HG02938 (cell line): ENCODE measurements around the gene GFI1B.

Source experiments
- ATAC-seq: cut with Tn5 transposase; IDR thresholded peaks from one replicate; pipeline ENCODE4 v1.9.1; 2021; ENCODE audit warnings: mild to moderate bottlenecking, moderate library complexity; ENCODE audit not compliant: unreplicated experiment

Gene GFI1B

DNA sequence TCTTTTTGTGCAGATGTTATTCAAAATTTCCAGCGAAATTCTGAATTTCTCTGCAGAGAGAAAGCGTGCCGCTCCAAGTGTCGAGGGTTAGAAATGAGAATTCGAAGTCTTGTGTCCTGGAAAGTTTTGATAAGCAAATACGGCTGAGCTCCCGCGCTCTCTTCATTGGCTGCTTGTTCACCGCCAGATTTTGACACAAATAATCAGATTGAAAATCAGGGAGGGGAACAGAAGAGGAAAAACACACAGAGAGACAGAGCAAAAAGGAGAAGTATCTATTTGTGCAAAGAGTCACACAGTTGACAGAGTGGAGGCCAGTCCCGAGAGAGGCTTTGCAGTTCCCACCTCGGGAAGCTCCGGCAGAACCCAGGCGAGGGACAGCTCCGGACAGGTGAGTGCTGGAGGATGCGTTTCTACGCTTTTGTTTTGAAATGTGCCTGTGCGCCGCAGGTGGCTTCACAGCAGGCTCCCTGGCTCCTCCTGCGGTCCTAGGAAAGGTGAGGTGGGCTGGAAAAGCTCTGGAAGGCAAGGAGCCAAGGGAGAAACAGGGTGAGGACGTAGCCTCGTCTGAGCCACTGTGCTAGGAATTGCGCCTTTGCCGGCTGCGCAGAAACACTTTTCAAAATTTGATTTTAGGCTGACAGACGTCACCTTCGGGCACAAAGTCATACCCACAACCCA lies at the start of gene GFI1B:
Gene GFI1B (plus strand): TSS at position 244 of the 681 bp plus-strand sequence. CDS start 7,985 bp downstream, outside the sequence.
- no peak for ATAC-seq

- ATAC-seq = no peak
Observed at GRCh38 chr9:132931178-132931735, 47.2 kb upstream of the GFI1B start.

GRCh38 chr9:132935026-132935425 lies 43.5 kb upstream of the GFI1B start:
- no peak for ATAC-seq

DNA sequence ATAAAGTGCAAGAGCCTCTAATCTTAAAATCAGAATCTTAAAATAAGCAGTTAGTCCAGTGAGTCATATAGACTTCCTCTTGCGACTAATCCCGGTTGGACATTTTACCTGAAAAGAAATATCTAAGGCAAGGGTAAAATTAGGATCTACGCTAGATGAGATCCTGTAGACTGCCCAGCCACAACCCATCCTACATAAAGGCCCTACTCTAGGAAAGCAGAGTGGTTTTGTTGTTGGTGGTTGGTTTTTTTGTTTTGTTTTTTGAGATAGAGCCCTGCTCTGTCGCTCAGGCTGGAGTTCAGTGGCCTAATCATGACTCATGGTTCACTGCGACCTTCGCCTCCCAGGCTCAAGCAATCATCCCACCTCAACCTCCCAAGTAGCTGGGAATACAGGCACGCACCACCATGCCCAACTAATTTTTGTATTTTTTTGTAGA lies 41.0 kb upstream of the GFI1B start:
- ATAC-seq = no peak

DNA sequence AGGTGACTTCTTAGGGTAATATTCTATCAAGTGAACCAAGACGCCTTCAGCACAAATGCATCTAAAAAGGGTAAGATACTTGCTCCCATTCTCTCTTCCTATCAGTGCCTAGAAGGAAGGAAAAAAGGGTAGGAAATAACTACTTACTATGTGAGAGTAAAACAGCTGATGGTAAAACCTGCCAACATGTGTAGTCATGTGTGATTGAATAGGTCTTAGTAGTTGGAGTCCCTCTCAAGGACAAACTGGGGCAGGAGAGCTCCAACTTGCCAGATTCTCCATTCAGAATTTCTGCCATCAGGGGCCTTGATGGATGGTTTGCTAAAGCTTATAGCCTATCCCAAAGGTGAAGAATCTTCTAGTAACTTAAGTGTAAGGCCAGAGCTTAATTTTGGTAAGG lies 39.3 kb upstream of the GFI1B start:
- ATAC-seq = no peak

GRCh38 chr9:132942541-132943182 lies 35.8 kb upstream of the GFI1B start:
- no peak for ATAC-seq

GRCh38 chr9:132943651-132944293 lies 34.7 kb upstream of the GFI1B start:
- peak; percentile 2 for ATAC-seq

DNA sequence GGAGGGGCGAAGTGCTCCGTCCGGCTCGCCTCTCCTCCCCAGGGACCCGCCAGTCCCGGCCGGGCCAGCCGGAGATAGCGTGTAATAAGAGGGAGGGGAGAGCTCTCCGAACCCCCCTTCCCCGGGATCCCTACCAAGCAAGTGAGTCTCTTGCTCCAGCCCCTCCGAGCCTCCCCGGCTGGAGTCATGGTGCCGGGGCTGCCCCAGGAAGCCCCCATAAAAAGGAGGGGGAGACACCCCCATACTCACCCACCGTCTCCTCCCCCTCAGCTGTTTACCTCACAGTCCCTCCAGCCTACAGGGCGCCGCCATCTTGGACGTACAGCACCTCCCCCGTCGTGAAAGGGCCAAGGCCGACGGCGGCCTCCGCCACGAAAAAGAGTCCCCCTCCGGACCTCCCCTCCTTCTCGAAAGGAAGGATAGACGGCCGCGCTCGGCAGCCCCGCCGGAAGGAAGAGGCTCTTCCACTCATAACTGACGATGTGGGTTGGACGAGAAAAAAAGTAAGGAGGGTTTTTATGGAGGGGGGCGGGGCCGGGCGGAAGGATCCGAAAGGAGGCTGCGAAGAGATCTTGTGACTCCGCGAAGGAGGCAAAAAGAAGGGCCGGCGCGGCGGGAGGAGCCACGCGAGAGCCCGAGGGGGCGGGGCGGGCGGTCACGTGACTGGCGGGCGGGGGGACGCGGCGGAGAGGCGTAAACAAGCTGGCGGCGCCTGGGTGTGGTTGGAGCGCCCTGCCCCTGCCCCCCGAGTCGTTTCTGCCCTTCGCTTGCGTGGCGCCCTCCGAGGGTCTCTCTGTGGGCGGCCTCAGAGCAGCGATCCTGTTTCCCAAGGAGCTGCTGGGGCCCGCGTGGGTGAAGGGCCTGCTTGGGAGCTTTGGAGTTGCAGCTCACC lies 34.0 kb upstream of the GFI1B start, which contains the start of gene TSC1:
Gene TSC1 (minus strand): TSS at position 323 of the 892 bp plus-strand sequence. CDS start 15,744 bp downstream, outside the sequence.
- ATAC-seq = peak; percentile 56

DNA sequence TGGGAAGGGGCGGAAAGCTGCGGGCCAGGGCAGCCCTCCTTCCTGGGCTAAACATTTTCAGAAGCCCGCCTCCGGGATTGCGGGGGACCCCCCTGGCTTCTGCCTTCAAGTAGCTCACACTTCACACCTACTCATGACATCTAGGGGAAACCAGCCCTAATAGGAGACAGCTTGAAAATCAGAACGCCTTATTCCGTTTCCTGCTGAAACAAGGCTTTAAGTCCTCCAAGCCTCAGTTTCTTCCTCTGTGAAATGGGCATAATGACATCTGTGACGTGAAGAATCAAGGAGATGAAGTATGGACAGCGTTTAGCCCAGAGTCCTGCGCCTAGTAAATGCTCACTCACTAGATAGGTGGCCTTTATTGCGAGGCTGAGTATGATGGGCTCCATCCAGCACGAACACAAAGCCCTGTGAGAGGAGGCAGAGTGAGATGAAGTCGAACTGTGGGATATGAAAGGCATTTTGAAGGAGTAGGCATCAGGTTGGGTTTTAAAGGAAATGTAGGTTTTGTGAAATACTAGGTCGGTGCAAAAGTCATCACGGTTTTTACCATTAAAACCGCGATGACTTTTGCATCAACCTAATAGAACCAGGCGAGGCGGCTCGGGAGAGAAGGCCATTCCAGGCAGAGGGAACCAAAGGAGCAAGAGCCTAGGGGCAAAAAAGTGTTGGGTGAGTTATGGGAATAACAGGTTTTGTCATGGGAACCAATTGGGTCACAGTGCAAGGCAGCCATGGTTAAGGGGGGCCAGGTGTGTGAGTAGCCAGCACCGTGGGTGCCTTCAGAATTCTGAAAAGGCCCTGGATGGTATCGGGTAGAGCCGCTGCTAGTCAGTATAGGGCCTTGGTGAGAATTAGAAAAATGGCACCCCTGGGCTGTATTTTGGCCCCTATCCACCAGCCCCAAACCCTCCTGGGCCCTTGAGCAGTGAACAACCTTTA lies 33.0 kb upstream of the GFI1B start:
- ATAC-seq = no peak

GRCh38 chr9:132946211-132946610 lies 32.3 kb upstream of the GFI1B start:
- no peak for ATAC-seq

DNA sequence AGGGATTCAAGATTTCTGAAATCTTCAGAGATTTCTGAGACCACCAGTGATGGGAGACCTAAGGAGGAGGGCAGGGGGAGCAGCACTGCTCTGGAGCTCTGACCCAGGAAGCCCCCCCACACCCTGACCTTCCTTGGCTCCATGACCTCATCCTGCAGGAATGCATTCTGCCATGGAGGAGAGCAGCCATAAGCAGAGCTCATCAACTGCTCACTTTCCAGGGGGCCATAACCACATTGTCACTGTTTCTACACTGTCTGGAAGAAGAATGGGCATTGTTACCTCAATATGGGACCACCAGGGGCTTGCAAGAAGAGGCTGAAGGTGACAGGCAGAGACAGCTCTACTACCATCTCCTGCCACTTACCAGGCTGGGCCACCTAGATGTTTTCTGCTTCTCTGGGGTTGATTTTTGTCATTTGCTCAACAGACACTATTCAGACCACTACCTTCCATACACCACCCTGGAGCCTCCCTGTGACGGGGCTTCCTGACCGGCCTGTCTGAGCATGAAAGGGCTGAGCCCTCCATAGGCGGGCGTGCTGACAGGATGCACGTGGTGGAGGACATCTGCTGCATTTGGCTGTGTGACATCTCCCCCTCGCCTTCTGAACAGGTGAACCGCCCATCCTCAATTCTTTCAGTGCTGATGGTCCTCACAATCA lies 31.7 kb upstream of the GFI1B start:
- ATAC-seq = no peak

GRCh38 chr9:132947756-132948155 lies 30.7 kb upstream of the GFI1B start:
- no peak for ATAC-seq

DNA sequence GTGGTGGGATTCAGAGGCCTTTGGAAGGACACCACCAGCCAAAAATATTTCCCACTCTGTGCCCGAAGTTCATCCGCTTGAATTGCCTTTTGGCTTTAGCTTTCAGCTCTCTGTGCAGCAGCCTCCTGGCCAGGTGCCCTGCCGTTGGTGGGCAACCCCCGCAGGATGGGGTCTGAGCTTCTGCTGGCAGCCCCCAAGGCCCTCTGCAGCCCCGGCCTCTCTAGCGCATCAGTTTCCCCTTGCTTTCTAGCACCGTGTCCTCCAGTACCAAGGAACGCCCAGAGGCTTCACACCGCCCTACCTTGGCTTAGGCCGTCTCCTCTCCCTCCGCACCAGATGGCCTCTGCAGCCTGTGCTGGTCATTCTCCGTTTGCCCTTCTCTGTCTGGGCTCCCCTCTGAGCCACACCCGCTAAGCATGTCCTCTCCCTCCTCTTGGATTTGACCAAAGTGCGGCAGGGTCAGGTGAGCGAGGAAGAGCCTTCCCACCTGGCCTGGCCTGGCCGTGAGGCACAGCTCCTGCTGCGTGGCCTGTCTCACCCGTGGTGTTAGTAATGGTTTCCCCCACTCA lies 29.9 kb upstream of the GFI1B start:
- no peak for ATAC-seq

DNA sequence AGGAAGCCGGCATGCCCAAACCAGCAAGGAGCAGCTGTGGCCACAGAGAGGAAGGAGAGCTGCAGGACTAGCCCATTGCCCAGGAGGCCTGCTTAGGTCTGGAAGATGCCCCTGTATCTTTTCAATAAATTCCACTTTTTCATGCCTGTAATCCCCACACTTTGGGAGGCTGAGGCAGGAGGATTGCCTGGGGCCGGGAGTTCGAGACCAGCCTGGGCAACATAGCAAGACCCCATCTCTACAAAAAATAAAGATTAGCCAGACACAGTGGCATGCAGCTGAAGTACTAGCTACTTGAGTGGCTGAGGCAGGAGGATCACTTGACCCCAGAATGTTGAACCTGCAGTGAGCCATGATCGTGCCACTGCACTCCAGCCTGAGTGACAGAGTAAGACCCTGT lies 28.8 kb upstream of the GFI1B start:
- ATAC-seq = no peak

DNA sequence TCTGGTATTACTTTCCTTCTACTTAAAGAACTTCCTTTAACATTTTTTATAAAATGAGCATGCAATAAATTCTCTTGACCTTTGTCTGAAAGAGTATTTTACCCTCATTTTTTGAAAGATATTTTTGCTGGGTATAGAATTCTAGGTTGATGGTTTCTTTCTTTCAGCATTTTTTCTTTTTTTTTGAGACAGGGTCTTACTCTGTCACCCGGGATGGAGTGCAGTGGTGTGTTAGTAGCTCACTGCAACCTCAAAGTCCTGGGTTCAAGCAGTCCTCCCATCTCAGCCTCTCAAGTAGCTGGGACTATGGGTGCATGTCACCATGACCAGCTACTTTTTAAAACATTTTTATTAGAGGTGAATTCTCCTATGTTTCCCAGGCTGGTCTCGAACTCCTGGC lies 23.4 kb upstream of the GFI1B start:
- no peak for ATAC-seq

DNA sequence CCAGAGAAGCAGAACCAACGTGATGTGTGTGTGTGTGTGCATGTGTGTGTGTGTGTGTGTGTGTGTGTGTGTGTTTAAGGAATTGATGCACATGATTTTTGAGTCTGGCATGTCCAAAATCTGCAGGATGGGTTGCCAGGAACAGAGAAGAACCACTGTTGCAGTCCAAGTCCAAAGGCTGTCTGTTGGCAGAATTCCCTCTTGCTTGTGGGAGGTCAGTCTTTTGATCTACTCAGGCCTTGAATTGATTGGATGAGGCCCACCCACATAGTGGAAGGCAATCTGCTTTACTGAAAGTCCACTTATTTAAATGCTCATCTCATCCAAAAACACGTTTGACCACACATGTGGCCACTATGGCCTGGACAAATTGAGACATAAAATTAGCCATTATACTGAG lies 22.7 kb upstream of the GFI1B start:
- ATAC-seq = no peak

DNA sequence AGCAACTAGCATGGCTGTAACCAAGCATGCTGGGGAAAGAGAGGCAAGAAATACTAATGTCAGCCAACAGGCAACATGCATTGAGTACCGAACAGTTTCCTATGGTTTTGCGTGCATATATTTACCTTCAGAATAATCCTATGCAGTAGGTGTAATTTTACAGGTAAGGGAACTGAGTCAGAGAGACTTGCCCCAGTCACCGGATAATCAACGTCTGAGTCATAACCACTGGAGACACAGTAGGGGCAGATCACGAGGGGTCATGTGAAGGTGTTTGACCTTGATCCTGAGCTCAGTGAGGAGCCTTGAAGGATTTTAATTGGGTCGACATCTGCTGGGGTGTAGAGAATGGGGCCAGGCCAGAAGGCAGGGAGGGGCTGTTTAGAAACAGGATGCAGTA lies 20.7 kb upstream of the GFI1B start:
- no peak for ATAC-seq

- no peak for ATAC-seq
Observed at GRCh38 chr9:132961002-132961401, 17.5 kb upstream of the GFI1B start.

- ATAC-seq = no peak
Observed at GRCh38 chr9:132965478-132965877, 13.0 kb upstream of the GFI1B start.
